Inferior parietal cortex (tissue), 1 donor: Measurements from ENCODE around the gene PLCB3.

Experiments used
- DNase-seq: peaks from one replicate; pipeline ENCODE4 v3.0.0-alpha.2; 2016; ENCODE audit errors: extremely low spot score

The PLCB3 gene

GRCh38 chr11:64251016-64251752 lies at the start of gene PLCB3:
TSS of gene PLCB3 (plus strand) at chr11:64251530. CDS start at chr11:64251650, 120 bp downstream.
- DNase-seq: peak; percentile 51

- no peak for DNase-seq
Observed at GRCh38 chr11:64201543-64201942, 49.8 kb upstream of the PLCB3 start.

GRCh38 chr11:64202992-64203391 lies 48.3 kb upstream of the PLCB3 start:
- DNase-seq: no peak

- no peak for DNase-seq
Observed at GRCh38 chr11:64203421-64204079, 47.8 kb upstream of the PLCB3 start.

- no peak for DNase-seq
Observed at GRCh38 chr11:64204080-64204440, 47.3 kb upstream of the PLCB3 start.

- peak; percentile 93 for DNase-seq
Observed at GRCh38 chr11:64204464-64204989, 46.8 kb upstream of the PLCB3 start.

GRCh38 chr11:64206457-64207255 lies 44.7 kb upstream of the PLCB3 start, which contains the start of gene FERMT3:
TSS of gene FERMT3 (plus strand) at chr11:64206721. CDS start at chr11:64207365, 644 bp downstream.
- no peak for DNase-seq

GRCh38 chr11:64207256-64208085 lies 43.9 kb upstream of the PLCB3 start:
- no peak for DNase-seq

- DNase-seq: no peak
Observed at GRCh38 chr11:64208086-64208795, 43.1 kb upstream of the PLCB3 start.

GRCh38 chr11:64208796-64209562 lies 42.4 kb upstream of the PLCB3 start:
- DNase-seq: no peak

GRCh38 chr11:64209563-64209843 lies 41.8 kb upstream of the PLCB3 start:
- DNase-seq: no peak

GRCh38 chr11:64210301-64211020 lies 40.9 kb upstream of the PLCB3 start:
- DNase-seq: no peak

- no peak for DNase-seq
Observed at GRCh38 chr11:64211181-64211872, 40.0 kb upstream of the PLCB3 start.

- DNase-seq: no peak
Observed at GRCh38 chr11:64216879-64217278, 34.5 kb upstream of the PLCB3 start.

GRCh38 chr11:64218628-64219353 lies 32.5 kb upstream of the PLCB3 start:
- DNase-seq: no peak

- no peak for DNase-seq
Observed at GRCh38 chr11:64219354-64219684, 32.0 kb upstream of the PLCB3 start.

- no peak for DNase-seq
Observed at GRCh38 chr11:64219755-64220154, 31.6 kb upstream of the PLCB3 start.

- DNase-seq: no peak
Observed at GRCh38 chr11:64220271-64220670, 31.1 kb upstream of the PLCB3 start.
